Frontal cortex (tissue), 4 donors: ENCODE results near the gene PKHD1. TPM values are rescaled to one million over a fixed set of nuclear protein-coding genes. Genes with fewer than 3 reads are reported as not detected.

Source experiments
- DNase-seq, 2 donors: peaks; one replicate each; pipeline ENCODE4 v3.0.0; 2012; ENCODE audit warnings: low spot score in 2 of 2
- FAIRE-seq: peaks from 2 replicates; lab custom pipeline; 2012; peaks lifted over from hg19 to GRCh38; lab: Jason Lieb, UNC
- small RNA-seq: library from RNA; depleted of rRNA; stranded (forward); fragments of <200 nt; gene quantifications from one replicate; pipeline ENCODE3, GENCODE V24; 2014
- total RNA-seq: library from RNA; depleted of rRNA; stranded (reverse); fragments of >200 nt; gene quantifications from one replicate; pipeline ENCODE4 v1.2.3, GENCODE V29; 2014
- donor health status: control.
- donor health status: control.
- donor health status: control.

Gene PKHD1
- total RNA-seq, 1 donor from 2014 or later = not detected

- FAIRE-seq (no peak), DNase-seq (no peak)
Measured at GRCh38 chr6:51600514-51600913, 486.9 kb downstream of the PKHD1 start.

- FAIRE-seq = no peak
- DNase-seq = no peak
Measured at GRCh38 chr6:51598171-51598570, 489.2 kb downstream of the PKHD1 start.

GRCh38 chr6:51594981-51595380 is 492.4 kb downstream of the PKHD1 start:
- FAIRE-seq (no peak), DNase-seq (no peak)

GRCh38 chr6:51585264-51585663 is 502.1 kb downstream of the PKHD1 start:
- FAIRE-seq (no peak), DNase-seq (no peak)

- DNase-seq (no peak), FAIRE-seq (no peak)
Measured at GRCh38 chr6:51584163-51584562, 503.2 kb downstream of the PKHD1 start.

- DNase-seq (no peak), FAIRE-seq (no peak)
Measured at GRCh38 chr6:51578994-51579393, 508.4 kb downstream of the PKHD1 start.

GRCh38 chr6:51578362-51578761 is 509.1 kb downstream of the PKHD1 start:
- FAIRE-seq = no peak
- no peak for DNase-seq

GRCh38 chr6:51574040-51574439 is 513.4 kb downstream of the PKHD1 start:
- FAIRE-seq (no peak), DNase-seq (no peak)

GRCh38 chr6:51571168-51571567 is 516.2 kb downstream of the PKHD1 start:
- DNase-seq (no peak), FAIRE-seq (no peak)

GRCh38 chr6:51570168-51570921 is 517.1 kb downstream of the PKHD1 start:
- FAIRE-seq (no peak), DNase-seq (no peak)

GRCh38 chr6:51569594-51569993 is 517.8 kb downstream of the PKHD1 start:
- DNase-seq (no peak), FAIRE-seq (no peak)

- no peak for DNase-seq
- no peak for FAIRE-seq
Measured at GRCh38 chr6:51568771-51569170, 518.6 kb downstream of the PKHD1 start.

GRCh38 chr6:51565472-51565871 is 521.9 kb downstream of the PKHD1 start:
- DNase-seq (no peak), FAIRE-seq (no peak)

Small RNA genes lying within 50 kb of the gene (small RNA-seq; reads per million reads assigned to genes)
- gene RN7SL580P = not detected

Other genes with a start within 250 kb of the PKHD1 start
- gene IL17A, start 98.8 kb upstream of the PKHD1 start, total RNA-seq = not detected
- gene IL17F, start 156.9 kb upstream of the PKHD1 start, total RNA-seq = not detected
- 11.0 TPM for gene MCM3, start 197.1 kb upstream of the PKHD1 start, total RNA-seq